Measurements from ENCODE around the gene AGFG2.
"Not testable (repeated sequence)": the region's sequence is repeated elsewhere in the genome, so short reads cannot be mapped to it uniquely, and the experiment has no call there.

Gene AGFG2, protein sequence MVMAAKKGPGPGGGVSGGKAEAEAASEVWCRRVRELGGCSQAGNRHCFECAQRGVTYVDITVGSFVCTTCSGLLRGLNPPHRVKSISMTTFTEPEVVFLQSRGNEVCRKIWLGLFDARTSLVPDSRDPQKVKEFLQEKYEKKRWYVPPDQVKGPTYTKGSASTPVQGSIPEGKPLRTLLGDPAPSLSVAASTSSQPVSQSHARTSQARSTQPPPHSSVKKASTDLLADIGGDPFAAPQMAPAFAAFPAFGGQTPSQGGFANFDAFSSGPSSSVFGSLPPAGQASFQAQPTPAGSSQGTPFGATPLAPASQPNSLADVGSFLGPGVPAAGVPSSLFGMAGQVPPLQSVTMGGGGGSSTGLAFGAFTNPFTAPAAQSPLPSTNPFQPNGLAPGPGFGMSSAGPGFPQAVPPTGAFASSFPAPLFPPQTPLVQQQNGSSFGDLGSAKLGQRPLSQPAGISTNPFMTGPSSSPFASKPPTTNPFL

DNA sequence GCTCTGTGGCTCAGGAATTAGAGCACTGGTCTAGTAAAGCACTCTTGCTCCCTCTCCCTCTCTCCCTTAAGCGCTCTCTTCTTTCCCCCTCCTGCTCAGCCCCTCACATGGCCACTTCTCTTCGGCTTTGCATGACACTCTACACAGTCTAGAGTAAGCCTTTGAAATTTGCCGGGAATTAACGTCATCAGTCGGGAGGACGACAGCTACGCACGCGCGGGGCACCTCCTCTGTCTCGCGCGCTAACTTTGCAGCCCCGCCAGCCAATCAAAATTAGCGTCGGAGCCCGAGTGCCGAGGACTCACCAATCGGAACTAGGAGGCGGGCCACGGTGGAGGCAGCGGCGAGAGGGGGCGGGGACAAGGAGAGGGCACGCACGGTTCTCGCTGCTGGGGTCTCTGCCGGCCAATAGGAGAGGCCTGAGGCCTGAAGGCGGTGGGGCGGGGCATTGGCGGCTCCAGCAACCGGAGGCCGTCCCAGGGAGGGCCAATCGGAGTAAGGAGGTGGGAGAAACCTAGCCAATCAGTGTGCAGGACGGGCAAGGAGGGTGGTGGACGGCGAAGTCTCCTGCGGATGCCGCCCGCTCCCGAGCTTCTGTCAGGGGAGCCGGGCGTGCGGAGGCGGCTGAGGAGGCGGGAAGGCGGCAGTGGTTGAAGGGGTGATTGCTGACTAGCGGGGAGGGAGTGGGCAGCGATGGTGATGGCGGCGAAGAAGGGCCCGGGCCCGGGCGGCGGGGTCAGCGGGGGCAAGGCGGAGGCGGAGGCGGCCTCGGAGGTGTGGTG is at the start of gene AGFG2:
TSS of gene AGFG2 (plus strand) at position 550 of the 782 bp plus-strand sequence. CDS start at position 694, 144 bp downstream.
- DNase-seq (ENCODE audit: low spot score), result peak; percentile 100

DNA sequence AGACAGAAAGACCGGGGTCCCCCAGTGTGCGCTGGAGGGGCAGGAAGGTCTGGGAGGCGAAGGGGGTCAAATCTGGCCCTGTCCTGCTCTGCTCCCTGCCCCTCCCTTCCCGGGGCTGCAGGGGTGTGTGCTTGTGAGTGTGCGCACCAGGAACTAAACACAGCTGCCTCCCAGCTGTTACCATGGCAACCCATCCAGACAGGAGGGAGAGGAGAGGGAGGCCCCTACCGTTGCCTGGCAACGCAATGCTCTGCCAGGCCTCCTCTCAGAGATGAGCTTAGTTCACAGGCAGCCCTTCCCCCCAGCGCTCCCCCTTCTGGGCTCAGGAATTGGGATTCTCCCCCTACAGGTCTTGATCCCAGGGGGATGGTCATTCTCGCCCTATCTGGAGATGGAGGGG is 49.2 kb upstream of the AGFG2 start:
- peak; percentile 87 for DNase-seq (ENCODE audit: low spot score)

DNA sequence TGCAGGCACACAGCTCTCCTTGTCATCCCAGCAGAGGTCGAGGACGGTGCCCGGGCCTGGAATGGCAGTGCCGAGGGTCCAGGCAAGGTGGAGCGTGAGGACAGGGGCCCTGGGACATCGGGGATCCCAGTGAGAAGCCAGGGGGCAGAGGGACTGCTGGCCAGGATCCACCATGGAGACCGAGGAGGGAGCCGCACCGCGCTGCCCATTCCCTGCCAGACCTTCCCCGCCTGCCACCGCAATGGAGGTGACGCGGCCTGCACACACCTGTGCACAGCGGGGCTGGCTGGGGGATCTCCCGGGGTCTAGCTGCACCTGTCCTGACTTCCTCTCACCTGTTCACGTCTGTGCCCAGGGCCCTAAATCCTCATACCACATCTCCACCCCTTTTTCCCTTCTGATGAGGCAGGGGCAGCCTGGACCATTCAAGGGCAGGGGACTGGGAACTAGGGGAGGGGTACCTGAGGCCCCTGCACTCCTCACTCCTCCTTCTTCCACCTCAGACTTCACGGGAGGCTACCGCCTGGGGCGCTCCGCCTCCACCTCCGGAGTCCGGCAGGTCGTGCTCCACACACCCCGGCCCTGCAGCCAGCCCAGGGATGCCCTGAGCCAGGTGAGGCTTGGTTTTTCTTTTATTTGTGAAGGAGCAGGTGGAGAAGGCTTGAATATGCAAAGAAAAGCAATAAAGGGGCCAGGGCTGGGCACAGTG is 48.4 kb upstream of the AGFG2 start:
- DNase-seq (ENCODE audit: low spot score), result no peak

DNA sequence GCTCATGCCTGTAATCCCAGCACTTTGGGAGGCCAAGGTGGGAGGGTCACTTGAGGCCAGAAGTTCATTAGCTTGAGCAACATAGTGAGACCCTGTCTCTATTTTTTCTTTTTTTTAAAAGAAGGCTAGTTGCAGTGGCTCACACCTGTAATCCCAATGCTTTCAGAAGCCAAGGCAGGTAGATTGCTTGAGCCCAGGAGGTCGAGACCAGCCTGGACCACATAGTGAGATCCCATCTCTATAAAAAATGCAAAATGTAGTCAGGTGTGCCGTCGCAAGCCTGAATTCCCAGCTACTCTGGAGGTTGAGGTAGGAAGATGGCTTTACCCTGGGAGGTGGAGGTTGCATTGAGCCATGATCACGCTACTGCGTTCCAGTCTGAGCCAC is 47.8 kb upstream of the AGFG2 start:
- DNase-seq (ENCODE audit: low spot score), result no peak

DNA sequence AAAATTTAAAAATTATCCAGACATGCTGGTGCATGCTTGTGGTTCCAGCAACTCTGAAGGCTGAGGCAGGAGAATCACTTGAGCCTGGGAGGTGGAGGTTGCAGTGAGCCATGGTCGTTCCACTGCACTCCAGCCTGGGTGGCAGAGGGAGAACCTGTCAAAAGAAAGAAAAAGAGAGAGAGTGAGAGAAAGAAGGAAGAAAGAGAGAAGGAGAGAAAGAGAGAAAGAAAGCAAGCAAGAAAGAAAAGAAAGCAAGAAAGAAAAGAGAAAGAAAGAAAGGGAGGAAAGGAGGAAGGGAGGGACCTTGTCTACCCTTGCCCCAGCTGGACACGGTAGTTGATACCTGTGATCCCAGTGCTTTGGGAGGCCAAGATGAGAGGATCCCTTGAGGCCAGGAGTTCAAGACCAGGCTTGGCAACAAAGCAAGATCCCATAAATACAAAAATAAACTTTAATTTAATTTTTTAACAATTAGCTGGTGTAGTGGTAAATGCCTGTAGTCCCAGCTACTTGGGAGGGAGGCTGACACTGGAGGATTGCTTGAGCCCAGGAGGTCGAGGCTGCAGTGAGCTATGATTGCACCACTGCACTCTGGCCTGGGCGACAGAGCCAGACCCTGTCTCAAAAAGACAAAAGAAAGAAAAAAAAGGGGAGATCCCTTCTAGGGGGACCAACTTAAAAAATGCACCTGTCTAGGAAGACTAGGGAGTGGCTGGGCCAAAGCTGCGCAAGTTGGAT is 46.1 kb upstream of the AGFG2 start:
- no peak for DNase-seq (ENCODE audit: low spot score)

DNA sequence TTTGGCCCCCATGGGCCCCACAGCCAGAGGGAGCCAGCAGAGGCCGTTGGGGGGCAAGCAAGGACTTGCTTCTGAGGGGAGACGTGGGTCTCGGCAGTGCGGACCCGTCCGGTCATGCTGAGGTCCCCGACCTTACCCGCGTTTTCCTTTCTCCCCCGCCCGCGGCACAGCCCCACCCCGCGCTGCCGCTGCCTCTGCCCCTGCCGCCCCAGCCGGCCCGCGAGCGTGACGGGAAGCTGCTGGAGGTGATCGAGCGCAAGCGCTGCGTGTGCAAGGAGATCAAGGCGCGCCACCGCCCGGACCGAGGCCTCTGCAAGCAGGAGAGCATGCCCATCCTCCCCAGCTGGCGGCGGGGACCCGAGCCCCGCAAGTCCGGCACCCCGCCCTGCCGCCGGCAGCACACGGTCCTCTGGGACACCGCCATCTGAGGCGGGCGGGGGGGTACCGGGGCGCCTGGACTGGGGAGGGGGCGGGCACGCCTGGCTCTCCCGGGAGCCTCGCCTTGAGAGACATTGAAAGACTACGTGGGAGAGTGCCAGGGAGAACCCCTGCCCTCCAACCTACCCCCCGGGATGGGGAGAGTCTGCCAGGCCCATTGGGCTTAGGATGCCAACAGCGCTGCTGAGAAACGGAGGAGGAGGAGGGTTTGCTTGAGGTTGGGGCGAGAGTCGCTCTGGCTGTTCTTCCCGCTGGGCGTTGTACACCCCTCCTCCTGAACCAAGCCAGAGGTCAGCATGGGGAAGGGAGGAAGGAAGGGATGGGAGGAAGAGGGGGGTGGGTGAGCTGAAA is 45.3 kb upstream of the AGFG2 start:
- no peak for DNase-seq (ENCODE audit: low spot score)

DNA sequence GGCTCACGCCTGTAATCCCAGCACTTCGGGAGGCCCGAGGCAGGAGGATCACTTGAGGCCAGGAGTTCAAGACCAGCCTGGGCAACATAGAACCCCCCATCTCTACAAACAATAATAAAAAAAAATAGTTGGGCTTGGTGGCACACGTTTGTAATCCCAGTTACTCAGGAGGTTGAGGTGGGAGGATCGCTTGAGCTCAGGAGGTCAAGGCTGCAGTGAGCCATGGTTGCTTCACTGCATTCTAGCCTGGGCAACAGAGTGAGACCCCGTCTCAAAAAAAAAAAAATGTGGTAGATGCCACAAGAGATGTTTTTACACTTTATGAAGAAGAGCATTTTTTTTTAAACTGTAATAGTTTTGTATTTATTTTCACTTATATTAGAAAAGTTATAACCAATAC is 42.5 kb upstream of the AGFG2 start:
- no peak for DNase-seq (ENCODE audit: low spot score)

DNA sequence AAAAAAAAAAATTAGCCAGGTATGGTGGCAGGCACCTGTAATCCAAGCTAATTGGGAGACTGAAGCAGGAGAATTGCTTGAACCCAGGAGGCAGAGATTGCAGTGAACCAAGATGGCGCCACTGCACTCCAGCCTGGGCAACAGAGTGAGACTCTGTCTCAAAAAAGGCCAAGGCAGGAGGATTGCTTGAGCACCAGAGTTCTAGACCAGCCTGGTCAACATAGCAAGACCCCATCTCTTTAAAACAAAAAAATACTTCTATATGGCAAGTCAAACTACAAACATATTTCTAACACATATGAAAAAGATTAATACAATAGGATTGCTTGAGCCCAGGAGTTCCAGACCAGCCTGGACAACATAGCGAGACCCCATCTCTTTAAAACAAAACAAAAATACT is 38.3 kb upstream of the AGFG2 start:
- not testable (repeated sequence) for DNase-seq (ENCODE audit: low spot score)

DNA sequence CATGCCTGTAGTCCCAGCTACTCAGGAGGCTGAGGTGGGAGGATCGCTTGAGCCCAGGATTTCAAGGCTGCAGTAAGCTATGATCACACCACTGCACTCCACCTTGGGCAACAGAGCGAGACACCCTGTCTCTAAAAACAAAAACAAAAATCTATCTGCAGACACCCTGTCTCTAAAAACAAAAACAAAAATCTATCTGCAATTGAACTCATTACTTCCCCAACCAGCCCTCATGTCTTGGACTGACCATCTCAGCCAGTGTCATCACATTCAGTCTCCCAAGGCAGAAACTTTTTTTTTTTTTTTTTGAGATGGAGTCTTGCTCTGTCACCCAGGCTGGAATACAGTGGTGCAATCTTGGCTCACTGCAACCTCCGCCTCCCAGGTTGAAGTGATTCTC is 35.0 kb upstream of the AGFG2 start:
- DNase-seq (ENCODE audit: low spot score), result peak; percentile 25

DNA sequence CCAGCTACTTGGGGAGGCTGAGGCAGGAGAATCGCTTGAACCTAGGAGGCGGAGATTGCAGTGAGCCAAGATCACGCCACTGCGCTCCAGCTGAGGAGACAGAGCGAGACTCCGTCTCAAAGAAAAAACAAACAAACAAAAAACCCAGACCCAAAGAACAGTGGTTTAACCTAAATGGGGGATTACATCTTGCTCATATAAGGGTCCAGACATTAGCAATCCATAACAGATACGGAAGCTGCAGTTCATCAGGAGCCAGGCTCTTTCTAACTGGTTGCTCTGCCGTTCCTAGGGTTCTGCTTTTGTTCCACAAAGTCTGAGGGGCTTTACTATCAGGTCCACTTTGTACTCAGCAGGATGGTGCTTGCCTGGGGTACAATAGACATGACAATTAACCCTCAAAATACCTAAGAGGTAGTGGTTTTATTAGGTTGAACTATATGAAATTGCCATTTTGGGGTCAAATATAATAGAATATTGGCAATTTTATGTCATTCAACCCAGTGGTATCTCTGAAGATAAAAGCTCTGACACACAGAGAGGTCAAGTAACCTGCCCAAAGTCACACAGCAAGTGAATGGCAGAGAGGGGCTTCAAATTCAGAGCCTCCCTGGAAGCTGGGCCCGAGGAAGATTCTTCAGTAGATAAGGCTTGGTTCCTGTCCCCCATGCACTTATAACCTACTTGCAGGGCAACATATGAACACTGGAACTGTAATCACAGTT is 34.0 kb upstream of the AGFG2 start:
- peak; percentile 30 for DNase-seq (ENCODE audit: low spot score)

DNA sequence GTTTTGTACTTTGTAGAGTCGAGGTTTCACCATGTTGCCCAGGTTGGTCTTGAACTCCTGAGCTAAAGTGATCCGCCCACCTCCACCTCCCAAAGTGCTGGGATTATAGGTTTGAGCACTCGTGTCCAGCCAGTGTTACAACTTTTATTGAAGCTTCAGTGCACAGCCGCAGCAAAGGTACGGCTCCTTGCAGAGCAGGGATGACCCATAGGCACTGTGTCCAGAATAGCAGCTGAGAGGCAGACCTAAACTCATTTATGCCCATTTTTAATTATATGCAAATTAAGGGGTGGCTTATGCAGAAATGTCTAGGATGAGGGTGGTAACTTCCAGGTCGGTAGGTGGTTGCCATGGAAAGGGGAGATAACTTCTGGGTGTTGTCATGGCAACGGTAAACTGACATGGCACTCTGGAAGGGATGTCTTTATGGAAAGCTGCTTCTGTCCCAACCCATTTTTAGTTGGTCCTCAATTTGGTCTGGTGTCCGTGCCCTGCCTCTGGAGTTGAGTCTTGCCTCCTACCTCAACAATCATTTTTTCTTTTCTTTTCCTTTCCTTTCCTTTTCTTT is 32.6 kb upstream of the AGFG2 start:
- peak; percentile 37 for DNase-seq (ENCODE audit: low spot score)

DNA sequence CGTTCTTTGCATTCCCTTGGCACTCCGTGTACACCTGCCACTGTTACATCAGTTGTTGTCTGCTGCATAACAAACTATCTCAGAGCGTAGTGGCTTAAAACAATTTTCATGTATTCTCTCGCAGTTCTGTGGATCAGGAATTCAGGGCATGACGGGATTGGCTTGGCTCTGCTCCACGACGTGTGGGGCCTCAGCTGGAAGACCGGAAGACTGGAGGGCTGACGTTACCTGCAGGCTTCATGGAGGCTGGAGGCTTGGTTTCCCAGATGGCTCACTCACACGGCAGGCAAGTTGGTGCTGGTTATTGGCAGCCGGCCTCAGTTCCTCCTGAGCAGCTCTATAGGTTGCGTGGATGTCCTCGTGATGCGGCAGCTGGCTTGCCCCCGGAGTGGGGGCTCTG is 29.8 kb upstream of the AGFG2 start:
- DNase-seq (ENCODE audit: low spot score), result peak; percentile 77

DNA sequence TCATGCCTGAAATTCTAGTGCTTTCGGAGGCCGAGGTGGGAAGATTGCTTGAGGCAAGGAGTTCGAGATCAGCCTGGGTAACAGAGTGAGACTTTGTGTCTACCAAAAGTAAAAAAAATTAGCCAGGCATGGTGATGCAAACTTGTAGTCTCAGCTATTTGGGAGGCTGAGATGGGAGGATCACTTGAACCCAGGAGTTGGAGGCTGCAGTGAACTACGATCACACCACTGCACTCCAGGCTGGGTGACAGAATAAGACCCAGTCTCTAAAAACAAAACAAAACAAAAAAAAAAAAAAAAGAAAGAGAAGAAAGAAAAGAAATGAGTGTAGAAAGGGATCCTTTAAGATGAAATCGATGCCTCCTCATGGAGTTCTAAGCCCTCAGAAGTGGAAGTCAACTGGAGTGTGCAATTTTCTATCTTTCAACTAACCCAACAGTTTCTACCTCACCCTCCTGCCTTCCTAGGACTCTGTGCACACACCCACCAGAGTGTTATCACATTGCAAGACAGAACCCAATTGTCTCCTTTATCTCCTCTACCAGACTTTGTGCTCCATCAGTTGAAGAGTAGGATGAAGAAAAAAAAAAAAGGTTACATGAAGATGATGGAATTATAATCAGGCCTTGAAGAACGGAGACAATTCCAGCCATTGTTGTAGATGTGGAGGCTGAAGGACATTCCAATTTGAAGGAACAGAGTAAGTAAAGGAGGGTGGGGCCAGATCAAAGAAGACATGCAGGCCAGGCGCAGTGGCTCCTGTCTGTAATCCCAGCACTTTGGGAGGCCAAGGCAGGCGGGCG is 28.4 kb upstream of the AGFG2 start:
- no peak for DNase-seq (ENCODE audit: low spot score)

DNA sequence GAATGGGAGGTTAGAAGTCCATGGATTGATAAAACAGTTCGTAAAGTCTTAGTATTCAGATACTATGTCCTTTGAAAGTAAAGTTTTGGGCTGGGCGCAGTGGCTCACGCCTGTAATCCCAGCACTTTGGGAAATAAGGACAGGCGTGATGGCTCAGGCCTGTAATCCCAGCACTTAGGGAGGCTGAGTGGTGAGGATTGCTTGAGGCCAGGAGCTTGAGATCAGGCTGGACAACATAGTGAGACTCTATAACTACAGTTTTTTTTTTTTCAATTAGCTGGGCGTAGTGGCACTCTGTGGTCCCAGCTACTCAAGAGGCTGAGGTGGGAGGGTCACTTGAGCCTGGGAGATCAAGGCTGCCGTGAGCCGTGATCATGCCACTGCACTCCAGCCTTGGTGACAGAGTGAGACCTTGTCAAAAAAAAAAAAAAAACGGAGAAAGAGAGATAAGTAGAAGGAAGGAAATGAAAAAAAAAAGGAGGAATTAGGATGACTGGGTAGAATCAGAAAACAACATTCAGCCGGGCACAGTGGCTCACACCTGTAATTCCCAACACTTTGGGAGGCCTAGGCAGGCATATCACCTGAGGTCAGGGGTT is 25.7 kb upstream of the AGFG2 start:
- no peak for DNase-seq (ENCODE audit: low spot score)

DNA sequence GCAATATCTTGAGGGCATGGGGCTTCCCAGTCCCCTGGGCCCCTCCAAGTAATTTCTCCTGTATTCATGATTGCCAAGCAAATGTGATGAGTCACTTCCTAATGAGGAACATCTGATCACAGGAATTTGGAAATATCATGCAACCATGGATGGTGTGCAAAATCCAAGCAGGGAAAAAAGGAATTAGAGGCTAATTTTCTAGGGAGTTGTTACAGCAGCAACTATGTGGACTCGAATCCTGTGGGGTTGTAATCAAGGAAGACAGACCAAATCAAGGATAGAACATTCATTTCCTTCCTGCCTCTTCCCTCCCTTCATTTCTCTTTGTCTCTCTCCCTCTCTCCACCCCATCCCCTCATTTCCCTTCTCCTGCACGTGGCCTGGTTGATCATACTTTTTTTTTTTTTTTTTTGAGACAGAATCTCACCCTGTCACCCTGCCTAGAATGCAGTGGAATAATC is 23.9 kb upstream of the AGFG2 start:
- DNase-seq (ENCODE audit: low spot score), result no peak

DNA sequence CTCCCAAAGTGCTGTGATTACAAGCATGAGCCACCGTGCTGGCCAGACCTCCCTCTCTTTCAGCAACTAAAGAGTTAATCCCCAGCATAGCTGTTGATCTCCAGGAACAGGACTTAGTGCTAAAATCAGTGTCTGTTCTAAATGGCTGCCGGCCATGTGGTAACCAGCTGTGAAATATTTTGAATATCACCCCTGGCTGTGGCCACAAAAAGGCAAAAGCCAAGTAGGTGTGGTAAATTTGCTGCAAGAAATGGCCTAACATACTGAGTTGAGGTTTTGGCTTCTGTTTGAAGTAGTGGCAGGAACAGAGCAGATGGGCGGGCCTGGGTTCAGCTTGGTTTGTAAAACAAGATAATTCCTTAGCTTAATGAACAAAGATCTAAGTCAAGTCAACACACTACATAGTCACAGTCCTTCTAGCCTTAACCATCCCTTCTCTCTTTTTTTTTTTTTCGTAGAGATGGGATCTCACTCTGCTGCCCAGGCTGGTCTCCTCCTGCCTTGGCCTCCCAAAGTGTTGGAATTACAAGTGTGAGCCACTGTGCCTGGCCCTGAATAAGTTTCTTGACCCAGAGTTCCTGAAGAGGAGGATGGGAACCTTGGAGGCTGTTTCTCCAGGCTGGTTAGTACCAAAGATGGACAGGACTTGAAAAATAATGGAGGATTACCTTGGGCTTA is 22.7 kb upstream of the AGFG2 start:
- no peak for DNase-seq (ENCODE audit: low spot score)

DNA sequence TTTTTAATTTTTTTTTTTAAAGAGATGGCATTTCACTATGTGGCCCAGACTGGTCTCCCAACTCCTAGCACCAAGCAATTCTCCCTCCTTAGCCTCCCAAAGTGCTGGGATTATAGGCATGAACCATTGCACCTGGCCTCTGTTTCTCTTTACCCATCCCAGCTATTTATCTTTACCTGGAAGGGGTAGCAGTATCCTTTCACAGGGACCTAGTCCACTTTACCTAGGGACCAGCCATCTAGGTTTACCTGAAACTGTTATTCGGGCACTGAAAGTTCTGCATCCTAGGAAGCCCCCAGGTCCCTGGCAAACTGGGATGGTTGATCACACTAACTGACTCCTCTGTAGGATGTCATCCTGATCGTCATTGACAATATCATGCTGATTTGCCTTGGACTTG is 21.7 kb upstream of the AGFG2 start:
- no peak for DNase-seq (ENCODE audit: low spot score)

DNA sequence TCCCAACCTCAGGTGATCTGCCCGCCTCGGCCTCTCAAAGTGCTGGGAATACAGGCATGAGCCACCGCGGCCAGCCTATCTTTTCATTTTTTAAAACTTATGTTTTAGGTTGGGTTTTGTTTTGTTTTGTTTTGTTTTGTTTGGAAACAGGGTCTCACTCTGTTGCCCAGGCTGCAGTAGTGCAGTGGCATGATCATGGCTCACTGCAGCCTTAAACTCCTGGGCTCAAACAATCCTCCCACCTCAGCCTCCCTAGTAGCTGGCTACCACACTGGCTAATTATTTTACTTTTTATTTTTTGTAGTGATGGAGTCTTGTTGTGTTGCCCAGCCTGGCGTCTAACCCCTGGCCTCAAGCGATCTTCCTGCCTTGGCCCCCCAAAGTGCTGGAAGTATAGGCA is 19.4 kb upstream of the AGFG2 start:
- DNase-seq (ENCODE audit: low spot score), result no peak

Measured in cerebellar cortex (tissue), 1 donor.